ENCODE results near the gene USP51. TPM values are rescaled to one million over a fixed set of nuclear protein-coding genes. Genes with fewer than 3 reads are reported as not detected.

Gene USP51
- total RNA-seq, 1 experiment from 2014 or later, result 6.8 TPM

DNA sequence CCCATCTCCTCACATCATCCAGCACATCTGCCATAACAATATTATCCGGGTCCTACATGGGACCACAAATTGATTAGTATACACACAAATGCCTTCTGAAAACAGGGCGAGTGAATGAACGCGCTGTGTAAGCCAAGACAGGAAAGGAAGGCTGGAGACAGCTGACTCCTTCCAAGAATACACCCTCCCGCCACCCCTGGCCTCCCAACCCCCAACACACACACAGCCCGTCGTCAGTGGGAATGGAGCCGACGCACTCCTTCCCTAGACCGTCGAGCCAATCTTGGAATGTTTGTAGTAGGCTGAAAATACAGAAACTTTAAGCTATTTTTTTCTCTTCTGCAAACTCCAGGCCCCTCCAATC is 38.0 kb downstream of the USP51 start:
- Mint-ChIP-seq H3K27me3 (ENCODE audit: low read depth) (no peaks in the 10 kb centered on the region; the same call in 1 of the 2 replicates), H3K4me3 (peak overlapping the region; percentile 85 to 94), H3K36me3 (ENCODE audit: insufficient read depth in 1 of 3, low read depth in 3 of 3) (no peaks in the 10 kb centered on the region; a peak in 1 of 7 replicates), H3K9me3 (peaks cover 46 to 48% of the 10 kb centered on the region in 2 experiments), H3K4me1 (peaks cover 4% of the 10 kb centered on the region in 2 experiments; a peak in 3 of 4 replicates), H3K27ac (no peak overlapping the region)
- H2BK120ac ChIP-seq (ENCODE audit: low read depth, low read length, poor library complexity, severe bottlenecking), result no peak overlapping the region
- H3K4me1 ChIP-seq (ENCODE audit: insufficient read depth, low read length), result no peaks in the 10 kb centered on the region
- no peak overlapping the region for H4K91ac ChIP-seq (ENCODE audit: insufficient read length, low read depth, low read length)
- H2AK5ac ChIP-seq (ENCODE audit: insufficient read length, low read length), result no peak overlapping the region
- DNase-seq, result no peak
- H3K9me3 ChIP-seq (ENCODE audit: control insufficient read depth, low read depth, low read length), result peaks cover 20% of the 10 kb centered on the region
- no peak overlapping the region for H3K27ac ChIP-seq (ENCODE audit: insufficient read length, low read depth, low read length)
- H2BK20ac ChIP-seq (ENCODE audit: low read depth, low read length, poor library complexity, severe bottlenecking), result no peak overlapping the region
- H3K23me2 ChIP-seq (ENCODE audit: insufficient read length, low read depth, low read length, poor library complexity, severe bottlenecking), result peaks cover 9% of the 10 kb centered on the region
- no peaks in the 10 kb centered on the region for H4K20me1 ChIP-seq (ENCODE audit: control insufficient read depth, insufficient read depth, insufficient read length)
- H3K79me1 ChIP-seq (ENCODE audit: insufficient read depth, low read depth, low read length, poor library complexity, severe bottlenecking), result no peaks in the 10 kb centered on the region
- no peak overlapping the region for H2BK12ac ChIP-seq (ENCODE audit: insufficient read length, low read depth, low read length)
- H2BK5ac ChIP-seq (ENCODE audit: insufficient read length, low read length), result no peak overlapping the region
- H2BK15ac ChIP-seq (ENCODE audit: low read depth, low read length), result no peak overlapping the region
- H3K14ac ChIP-seq (ENCODE audit: insufficient read depth, low read length), result no peak overlapping the region
- H3K18ac ChIP-seq (ENCODE audit: insufficient read length, low read depth, low read length), result no peak overlapping the region
- H3K4me2 ChIP-seq (ENCODE audit: insufficient read depth, insufficient read length, low read length), result peak overlapping the region; percentile 77
- H3K56ac ChIP-seq (ENCODE audit: insufficient read length, low read depth, low read length), result no peak overlapping the region
- H3K4ac ChIP-seq (ENCODE audit: low read depth, low read length), result no peak overlapping the region
- peak overlapping the region; percentile 85 for H2AFZ ChIP-seq (ENCODE audit: low read length)
- no peaks in the 10 kb centered on the region for H3K27me3 ChIP-seq (ENCODE audit: insufficient read depth, low read length)
- no peak overlapping the region for H4K5ac ChIP-seq (ENCODE audit: insufficient read length, low read depth, low read length)
- no peak overlapping the region for H3T11ph ChIP-seq (ENCODE audit: low read length)
- WGBS (ENCODE audit: extremely low coverage, insufficient read length, low lambda C conversion rate), result no CpG with 5 or more reads among the region's 11 CpGs
- H3K9ac ChIP-seq (ENCODE audit: extremely low read depth, insufficient read length, low read length), result no peak overlapping the region
- H3K23ac ChIP-seq (ENCODE audit: insufficient read length, low read depth, low read length), result no peak overlapping the region
- H4K8ac ChIP-seq (replicated peaks; ENCODE audit: insufficient read length, low read depth, low read length), result no peak overlapping the region
- H3K79me2 ChIP-seq (ENCODE audit: insufficient read depth, low read length), result no peaks in the 10 kb centered on the region
- TF ChIP-seq, protein P1, sequence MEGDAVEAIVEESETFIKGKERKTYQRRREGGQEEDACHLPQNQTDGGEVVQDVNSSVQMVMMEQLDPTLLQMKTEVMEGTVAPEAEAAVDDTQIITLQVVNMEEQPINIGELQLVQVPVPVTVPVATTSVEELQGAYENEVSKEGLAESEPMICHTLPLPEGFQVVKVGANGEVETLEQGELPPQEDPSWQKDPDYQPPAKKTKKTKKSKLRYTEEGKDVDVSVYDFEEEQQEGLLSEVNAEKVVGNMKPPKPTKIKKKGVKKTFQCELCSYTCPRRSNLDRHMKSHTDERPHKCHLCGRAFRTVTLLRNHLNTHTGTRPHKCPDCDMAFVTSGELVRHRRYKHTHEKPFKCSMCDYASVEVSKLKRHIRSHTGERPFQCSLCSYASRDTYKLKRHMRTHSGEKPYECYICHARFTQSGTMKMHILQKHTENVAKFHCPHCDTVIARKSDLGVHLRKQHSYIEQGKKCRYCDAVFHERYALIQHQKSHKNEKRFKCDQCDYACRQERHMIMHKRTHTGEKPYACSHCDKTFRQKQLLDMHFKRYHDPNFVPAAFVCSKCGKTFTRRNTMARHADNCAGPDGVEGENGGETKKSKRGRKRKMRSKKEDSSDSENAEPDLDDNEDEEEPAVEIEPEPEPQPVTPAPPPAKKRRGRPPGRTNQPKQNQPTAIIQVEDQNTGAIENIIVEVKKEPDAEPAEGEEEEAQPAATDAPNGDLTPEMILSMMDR (conservative IDR thresholded peaks at IDR 0.05), result no peak
